Mucosa of rectum (tissue), 2 donors: Measurements from ENCODE around the gene ELAC2.

Source experiments
- H3K27ac ChIP-seq, 2 donors: one replicate each; pipeline ENCODE4 v1.7.0; 2013; ENCODE audit warnings: inconsistent platforms in 2 of 2, low read depth in 2 of 2, low read length in 2 of 2
- H3K27me3 ChIP-seq, 2 donors: one replicate each; pipeline ENCODE4 v1.7.0; 2013; ENCODE audit warnings: low read length in 2 of 2; ENCODE audit not compliant: control insufficient read depth in 2 of 2, insufficient read depth in 2 of 2
- H3K36me3 ChIP-seq, 2 donors: one replicate each; pipeline ENCODE4 v1.7.0; 2013; ENCODE audit warnings: low read length in 2 of 2; ENCODE audit not compliant: control insufficient read depth in 2 of 2, insufficient read depth in 2 of 2
- H3K4me1 ChIP-seq, 2 donors: one replicate each; pipeline ENCODE4 v1.7.0; 2013; ENCODE audit warnings: low read length in 2 of 2, mild to moderate bottlenecking in 1 of 2; ENCODE audit not compliant: control insufficient read depth in 2 of 2, insufficient read depth in 2 of 2
- H3K4me3 ChIP-seq, 2 donors: one replicate each; pipeline ENCODE4 v1.7.0; 2013; ENCODE audit warnings: low read length in 2 of 2
- H3K9ac ChIP-seq, 2 donors: one replicate each; pipeline ENCODE4 v1.7.0; 2013; ENCODE audit warnings: low read length in 2 of 2, low read depth in 1 of 2, mild to moderate bottlenecking in 1 of 2
- H3K9me3 ChIP-seq, 2 donors: one replicate each; pipeline ENCODE4 v1.7.0; 2013; ENCODE audit warnings: low read length in 2 of 2; ENCODE audit not compliant: control insufficient read depth in 2 of 2
- donor health status: healthy.
- donor health status: Normal muscosa, but diverticular disease.

The ELAC2 gene, protein sequence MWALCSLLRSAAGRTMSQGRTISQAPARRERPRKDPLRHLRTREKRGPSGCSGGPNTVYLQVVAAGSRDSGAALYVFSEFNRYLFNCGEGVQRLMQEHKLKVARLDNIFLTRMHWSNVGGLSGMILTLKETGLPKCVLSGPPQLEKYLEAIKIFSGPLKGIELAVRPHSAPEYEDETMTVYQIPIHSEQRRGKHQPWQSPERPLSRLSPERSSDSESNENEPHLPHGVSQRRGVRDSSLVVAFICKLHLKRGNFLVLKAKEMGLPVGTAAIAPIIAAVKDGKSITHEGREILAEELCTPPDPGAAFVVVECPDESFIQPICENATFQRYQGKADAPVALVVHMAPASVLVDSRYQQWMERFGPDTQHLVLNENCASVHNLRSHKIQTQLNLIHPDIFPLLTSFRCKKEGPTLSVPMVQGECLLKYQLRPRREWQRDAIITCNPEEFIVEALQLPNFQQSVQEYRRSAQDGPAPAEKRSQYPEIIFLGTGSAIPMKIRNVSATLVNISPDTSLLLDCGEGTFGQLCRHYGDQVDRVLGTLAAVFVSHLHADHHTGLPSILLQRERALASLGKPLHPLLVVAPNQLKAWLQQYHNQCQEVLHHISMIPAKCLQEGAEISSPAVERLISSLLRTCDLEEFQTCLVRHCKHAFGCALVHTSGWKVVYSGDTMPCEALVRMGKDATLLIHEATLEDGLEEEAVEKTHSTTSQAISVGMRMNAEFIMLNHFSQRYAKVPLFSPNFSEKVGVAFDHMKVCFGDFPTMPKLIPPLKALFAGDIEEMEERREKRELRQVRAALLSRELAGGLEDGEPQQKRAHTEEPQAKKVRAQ

GRCh38 chr17:13017655-13018459 lies at the start of gene ELAC2:
TSS of gene ELAC2 (minus strand) at chr17:13018027. CDS start at chr17:13017947, 80 bp downstream.
- Histone ChIP-seq H3K9ac (peak within 1 kb of the TSS; percentile 76 to 93), H3K36me3 (peaks cover 32 to 34% of the 10 kb centered on the region in 2 donors), H3K4me1 (peaks cover 8 to 13% of the 10 kb centered on the region in 2 donors), H3K9me3 (no peaks in the 10 kb centered on the region), H3K27me3 (no peaks in the 10 kb centered on the region), H3K27ac (peak within 1 kb of the TSS; percentile 84 to 86), H3K4me3 (peak within 1 kb of the TSS; percentile 82 to 98)

DNA sequence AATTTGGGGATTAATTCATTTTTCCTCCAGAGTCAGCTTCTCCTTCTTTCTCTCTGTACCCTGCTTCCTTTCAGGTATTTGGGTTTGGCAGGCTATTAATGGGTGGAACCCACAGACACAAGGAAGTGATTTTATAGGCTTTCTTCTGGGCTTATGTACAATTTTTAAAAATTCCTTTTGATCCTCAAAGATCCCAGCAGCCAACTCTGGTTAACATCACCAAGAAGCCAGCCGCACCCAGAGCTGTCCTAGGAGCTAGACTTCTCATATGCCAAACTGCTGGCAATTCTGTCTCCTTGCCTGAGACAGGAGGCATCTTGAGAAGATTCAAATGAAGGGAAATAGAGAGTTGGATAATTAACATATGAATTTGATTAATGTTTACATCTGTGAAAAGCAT lies 47.2 kb upstream of the ELAC2 start:
- Histone ChIP-seq H3K9me3 (no peaks in the 10 kb centered on the region), H3K4me1 (no peaks in the 10 kb centered on the region), H3K27me3 (no peaks in the 10 kb centered on the region), H3K4me3 (no peak overlapping the region), H3K27ac (no peak overlapping the region), H3K36me3 (no peaks in the 10 kb centered on the region), H3K9ac (no peak overlapping the region)

DNA sequence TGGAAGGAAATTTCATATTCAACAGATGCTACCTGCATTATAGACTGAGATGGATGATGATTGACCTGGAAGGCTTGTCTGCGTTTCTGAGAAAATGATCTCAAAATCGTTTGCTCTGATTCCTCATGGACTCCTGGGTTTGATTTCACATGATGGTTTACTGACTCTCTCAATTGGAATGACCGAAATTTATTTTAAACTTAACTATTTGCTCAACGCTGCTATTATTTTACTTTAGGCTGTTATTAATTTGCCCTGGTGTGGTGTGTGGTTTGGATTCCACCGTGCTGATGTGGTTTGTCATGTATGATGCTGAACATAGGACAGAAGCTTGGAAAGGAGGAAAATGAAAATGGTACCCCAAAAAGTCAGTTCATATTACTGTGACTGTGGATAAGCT lies 37.3 kb upstream of the ELAC2 start:
- no peaks in the 10 kb centered on the region for H3K36me3 ChIP-seq
- no peaks in the 10 kb centered on the region for H3K9me3 ChIP-seq
- H3K9ac ChIP-seq, result no peak overlapping the region
- H3K27ac ChIP-seq, result no peak overlapping the region
- no peaks in the 10 kb centered on the region for H3K4me1 ChIP-seq
- H3K27me3 ChIP-seq, result no peaks in the 10 kb centered on the region
- no peak overlapping the region for H3K4me3 ChIP-seq

GRCh38 chr17:13054666-13055065 lies 36.8 kb upstream of the ELAC2 start:
- Histone ChIP-seq H3K4me1 (no peaks in the 10 kb centered on the region), H3K27me3 (no peaks in the 10 kb centered on the region), H3K9me3 (no peaks in the 10 kb centered on the region), H3K27ac (no peak overlapping the region), H3K9ac (no peak overlapping the region), H3K36me3 (no peaks in the 10 kb centered on the region), H3K4me3 (no peak overlapping the region)

DNA sequence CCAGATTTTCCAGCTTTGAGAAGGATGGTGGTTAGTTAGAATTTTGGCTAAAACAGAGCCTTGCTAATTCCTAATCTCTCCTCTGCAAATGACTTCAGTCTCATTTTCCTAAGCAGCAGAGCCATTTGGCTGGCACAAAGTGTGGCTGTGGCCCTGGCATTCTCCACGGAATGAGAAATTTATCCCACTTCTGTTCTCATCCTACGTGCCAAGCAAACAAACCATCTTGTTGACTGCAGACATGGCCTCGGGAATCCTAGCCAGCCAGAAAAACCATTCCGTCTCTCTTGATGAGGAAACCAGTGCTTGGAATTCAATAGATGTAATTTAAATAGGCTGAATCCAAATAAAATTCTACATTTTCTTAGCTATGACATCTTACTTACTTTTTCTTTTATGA lies 34.1 kb upstream of the ELAC2 start:
- Histone ChIP-seq H3K27me3 (no peaks in the 10 kb centered on the region), H3K4me3 (no peak overlapping the region), H3K36me3 (no peaks in the 10 kb centered on the region), H3K27ac (no peak overlapping the region), H3K9ac (no peak overlapping the region), H3K4me1 (no peaks in the 10 kb centered on the region), H3K9me3 (no peaks in the 10 kb centered on the region)

DNA sequence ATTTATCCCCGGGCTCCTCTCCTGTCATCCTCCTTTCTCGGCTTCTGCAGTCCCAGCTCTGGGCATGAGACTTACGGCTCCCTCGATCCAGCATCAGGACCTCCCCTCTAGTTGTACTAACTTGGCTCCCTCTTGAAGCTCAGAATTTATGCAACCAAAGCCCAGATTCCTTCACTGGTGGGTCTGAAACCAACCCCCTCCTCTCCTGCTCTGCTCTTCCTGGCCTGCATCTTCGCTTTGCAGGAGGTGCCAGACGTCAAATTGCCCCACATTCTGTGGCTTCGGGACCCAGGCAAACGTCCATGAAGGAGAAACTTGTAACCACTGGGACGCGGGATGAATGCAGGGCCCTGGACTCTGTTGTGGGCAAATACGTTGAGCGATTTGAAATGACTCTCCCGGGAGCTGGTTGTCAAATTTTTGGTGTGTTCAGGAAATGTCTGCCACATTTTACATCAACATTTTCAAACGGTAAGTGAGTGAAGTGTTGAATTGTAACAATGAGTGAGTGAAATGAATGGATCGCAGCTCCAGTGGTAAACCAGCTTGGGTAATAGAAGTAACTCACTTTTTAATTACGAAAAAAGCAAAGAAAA lies 29.3 kb upstream of the ELAC2 start:
- no peak overlapping the region for H3K4me3 ChIP-seq
- H3K9me3 ChIP-seq, result no peaks in the 10 kb centered on the region
- no peaks in the 10 kb centered on the region for H3K4me1 ChIP-seq
- no peak overlapping the region for H3K9ac ChIP-seq
- H3K27ac ChIP-seq, result no peak overlapping the region
- no peaks in the 10 kb centered on the region for H3K36me3 ChIP-seq
- no peaks in the 10 kb centered on the region for H3K27me3 ChIP-seq

DNA sequence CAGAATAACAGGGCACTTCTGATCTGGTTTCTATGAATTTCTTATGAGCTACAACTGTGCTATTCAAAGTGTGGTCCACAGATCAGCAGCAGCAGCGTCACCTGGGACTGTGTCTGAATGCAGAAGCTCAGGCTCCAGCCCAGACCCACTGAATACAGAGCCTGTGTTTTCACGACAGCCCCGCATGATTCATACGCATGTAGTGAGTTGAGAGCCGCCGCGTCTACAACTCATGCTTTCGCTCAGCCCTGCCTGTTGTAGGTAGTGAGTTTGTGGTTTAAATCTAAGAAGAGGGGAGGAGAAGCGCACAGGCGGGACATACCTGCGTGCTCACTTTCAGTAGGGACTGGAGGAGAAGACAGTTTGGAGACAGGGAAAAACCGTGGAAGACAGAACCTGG lies 28.5 kb upstream of the ELAC2 start:
- no peaks in the 10 kb centered on the region for H3K9me3 ChIP-seq
- no peaks in the 10 kb centered on the region for H3K4me1 ChIP-seq
- no peak overlapping the region for H3K4me3 ChIP-seq
- no peak overlapping the region for H3K9ac ChIP-seq
- H3K36me3 ChIP-seq, result no peaks in the 10 kb centered on the region
- no peak overlapping the region for H3K27ac ChIP-seq
- H3K27me3 ChIP-seq, result no peaks in the 10 kb centered on the region

- Histone ChIP-seq H3K9me3 (no peaks in the 10 kb centered on the region), H3K27me3 (no peaks in the 10 kb centered on the region), H3K9ac (no peak overlapping the region), H3K4me3 (no peak overlapping the region), H3K27ac (no peak overlapping the region), H3K4me1 (no peaks in the 10 kb centered on the region), H3K36me3 (no peaks in the 10 kb centered on the region)
Measured at GRCh38 chr17:13044572-13045065, 26.8 kb upstream of the ELAC2 start.

- Histone ChIP-seq H3K4me1 (no peaks in the 10 kb centered on the region), H3K36me3 (no peaks in the 10 kb centered on the region), H3K27me3 (no peaks in the 10 kb centered on the region), H3K9ac (no peak overlapping the region), H3K9me3 (peaks cover 3% of the 10 kb centered on the region in 2 donors), H3K4me3 (no peak overlapping the region), H3K27ac (no peak overlapping the region)
Measured at GRCh38 chr17:13038931-13039665, 21.3 kb upstream of the ELAC2 start.
